HG02970 (cell line): ENCODE data around the gene PRR36.
"Not testable (repeated sequence)": the region's sequence is repeated elsewhere in the genome, so short reads cannot be mapped to it uniquely, and the experiment has no call there.

Experiments
- ATAC-seq: cut with Tn5 transposase; IDR thresholded peaks from one replicate; pipeline ENCODE4 v1.9.1; 2021; ENCODE audit warnings: mild to moderate bottlenecking, moderate library complexity, moderate number of reproducible peaks; ENCODE audit not compliant: unreplicated experiment, low FRiP score

Gene PRR36

DNA sequence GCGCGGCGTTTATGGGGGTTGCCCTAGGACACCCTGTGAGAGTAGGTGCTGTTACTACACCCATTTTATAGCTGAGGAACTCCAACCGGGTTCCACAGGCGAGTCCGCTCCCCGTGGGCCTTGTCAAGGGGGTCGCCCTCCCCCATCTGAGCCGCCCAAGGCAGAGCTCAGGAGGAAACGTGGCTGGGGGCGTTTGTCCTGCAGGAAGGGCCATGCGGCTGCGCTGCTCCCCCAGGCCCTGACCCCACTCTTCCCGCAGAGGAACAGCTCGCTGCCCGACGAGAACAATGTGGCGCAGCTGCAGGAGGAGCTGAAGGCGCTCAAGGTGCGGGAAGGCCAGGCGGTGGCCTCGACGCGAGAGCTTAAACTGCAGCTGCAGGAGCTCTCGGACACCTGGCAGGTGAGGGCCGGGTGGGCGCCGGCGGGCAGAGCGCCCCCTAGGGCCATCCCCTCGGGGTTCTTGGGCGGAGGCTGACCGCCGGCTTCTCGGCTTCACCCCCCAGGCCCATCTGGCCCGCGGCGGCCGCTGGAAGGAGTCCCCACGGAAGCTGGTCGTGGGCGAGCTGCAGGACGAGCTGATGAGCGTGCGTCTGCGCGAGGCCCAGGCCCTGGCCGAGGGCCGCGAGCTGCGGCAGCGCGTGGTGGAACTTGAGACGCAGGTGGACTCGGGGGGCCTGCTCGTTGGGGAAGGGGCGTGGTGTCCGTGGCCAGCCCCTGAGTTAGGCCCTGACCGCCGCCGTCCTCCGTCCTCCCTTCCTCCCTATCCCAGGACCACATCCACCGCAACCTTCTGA lies 12.4 kb downstream of the PRR36 start:
- no peak for ATAC-seq

DNA sequence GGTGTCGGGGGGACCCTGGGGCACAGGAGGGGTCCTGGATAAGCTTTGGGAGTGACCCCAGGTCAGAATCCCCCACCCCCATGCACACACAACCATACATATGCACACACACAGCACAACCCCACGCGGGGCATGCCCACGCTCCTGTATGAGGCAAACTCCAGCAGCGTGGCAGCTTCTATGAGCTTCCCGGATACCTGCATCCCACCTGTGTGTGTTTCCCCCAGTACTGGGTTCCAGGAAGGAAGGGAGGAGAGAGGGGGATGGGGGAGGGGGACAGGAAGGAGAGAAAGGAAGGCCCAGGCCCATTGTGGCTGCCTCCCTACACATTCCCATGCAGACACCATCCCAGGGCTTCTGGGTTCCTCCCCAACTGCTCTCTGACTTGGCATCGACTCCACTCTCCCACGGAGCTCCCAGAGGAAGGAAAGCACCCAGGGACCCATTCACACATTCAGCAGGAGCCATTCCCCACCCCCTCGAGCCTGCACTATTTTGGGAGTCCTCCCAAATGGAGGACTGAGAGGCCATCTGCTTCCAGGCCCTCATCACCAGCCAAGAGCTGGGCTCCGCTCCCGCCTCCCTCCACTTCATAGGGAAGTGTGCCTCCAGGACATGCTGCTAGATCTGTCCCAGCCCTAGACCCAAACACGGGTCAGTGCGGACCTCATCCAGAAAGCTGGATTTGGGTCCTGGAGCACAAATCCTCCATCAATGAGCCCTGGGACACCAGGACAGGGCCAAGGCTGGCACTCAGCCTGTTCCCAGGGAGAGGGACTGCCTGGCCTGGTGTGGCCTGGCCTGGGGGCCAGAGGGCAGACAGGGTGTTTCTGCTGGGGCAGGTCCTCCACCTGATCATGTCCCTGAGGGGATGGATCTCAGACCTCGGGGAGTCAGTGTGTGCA lies 13.2 kb downstream of the PRR36 start:
- ATAC-seq, result no peak

DNA sequence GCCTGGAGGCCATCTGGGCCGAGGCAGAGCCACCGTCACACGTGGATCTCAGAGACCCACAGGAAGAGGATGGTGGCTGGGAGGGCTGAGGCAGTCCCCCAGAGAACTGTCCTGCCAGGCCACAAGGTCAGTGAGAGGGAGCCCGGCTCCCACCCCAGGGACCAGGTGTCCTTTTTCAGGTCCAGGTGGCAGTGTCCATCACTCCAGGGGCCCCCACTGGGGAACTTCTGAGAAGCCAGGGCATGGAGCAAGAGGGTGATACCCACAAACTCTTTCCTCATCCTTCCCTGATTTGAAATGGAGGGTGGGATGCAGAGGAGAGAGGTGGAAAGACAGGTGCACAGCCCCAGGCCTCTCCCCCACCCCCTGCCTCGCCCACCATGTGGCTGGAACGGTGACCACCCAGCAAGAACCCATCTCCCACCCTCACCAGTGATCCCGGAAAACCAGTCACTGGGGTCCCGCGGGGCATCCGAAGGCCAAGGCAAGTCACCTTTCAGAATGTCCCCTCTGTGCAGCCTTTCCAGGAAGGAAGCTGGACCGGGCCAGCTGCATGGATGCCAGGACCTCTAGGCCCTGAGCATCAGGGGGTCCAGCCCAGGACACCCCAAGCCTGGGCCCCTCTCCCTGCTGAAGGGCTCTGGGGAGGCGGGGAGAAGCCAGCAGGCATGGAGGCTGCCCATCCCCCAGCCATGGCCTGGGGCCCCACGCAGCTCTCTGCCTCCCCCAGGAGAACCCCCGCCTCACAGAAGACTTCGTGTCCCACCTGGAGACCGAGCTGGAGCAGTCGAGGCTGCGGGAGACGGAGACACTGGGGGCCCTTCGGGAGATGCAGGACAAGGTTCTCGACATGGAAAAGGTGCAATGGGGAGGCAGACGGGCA lies 14.1 kb downstream of the PRR36 start:
- no peak for ATAC-seq

DNA sequence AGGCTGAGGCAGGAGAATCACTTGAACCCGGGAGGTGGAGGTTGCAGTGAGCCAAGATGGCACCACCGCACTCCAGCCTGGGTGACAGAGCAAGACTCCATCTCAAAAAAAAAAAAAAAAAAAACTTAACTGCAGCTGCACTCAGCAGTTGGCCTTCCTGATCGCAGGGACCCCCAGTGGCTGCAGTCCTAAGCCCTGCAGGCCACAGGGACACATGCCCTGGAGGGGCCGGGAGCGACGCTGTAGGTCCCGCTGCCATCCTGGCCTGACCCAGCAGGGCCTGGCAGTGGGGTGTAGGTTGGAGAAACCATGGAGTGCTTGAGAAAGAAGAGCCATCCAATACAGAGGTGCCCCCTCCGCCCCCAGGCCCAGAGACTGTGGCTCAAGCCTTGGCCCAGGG lies 15.1 kb downstream of the PRR36 start:
- ATAC-seq, result not testable (repeated sequence)

DNA sequence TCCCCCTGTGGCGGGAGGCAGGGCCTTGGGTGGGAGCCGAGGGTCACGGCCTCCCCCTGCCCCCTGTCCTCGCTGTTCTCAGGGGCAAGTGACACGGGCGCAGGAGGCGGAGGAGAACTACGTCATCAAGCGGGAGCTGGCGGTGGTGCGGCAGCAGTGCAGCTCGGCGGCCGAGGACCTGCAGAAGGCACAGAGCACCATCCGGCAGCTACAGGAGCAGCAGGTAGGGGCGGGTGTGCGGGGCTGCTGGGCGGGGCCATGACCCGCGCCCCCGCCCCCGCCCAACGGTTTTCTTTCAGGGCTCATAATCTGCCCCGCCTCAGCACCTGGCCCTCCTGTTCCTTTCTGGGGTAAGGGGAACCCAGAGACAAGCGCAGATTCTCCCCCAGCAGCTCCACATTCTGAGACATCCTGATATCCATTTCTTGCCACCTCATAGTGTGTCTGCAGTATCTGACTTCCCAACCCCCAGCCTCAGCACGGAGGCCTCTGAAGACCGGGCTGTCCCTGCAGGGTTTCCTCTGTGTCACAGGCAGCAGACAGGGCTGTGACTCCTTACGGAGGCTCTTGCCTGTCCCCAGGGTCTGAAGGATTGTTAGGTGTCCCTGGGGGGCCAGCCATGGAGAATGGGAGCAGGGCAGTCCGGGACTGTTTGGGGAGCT lies 15.9 kb downstream of the PRR36 start:
- ATAC-seq, result no peak

DNA sequence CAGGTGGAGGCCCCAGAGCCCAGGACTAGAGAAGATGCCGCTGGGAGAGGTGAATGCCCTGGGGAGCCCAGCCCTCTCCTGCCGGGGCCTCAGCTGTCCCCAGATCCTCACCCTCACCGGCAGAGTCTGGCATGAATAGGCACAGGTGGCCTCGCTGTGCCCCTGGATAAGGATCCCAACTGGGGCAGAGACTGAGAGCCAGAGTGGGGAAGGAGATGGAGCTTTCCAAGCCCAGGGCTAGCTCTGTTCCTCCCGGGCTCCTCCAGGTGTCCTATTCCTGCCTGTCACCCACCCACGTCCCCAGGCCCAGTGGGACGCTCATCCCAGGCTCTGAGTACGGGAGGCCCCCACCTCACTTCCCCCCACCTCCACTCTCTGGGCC lies 16.5 kb downstream of the PRR36 start:
- ATAC-seq, result no peak

DNA sequence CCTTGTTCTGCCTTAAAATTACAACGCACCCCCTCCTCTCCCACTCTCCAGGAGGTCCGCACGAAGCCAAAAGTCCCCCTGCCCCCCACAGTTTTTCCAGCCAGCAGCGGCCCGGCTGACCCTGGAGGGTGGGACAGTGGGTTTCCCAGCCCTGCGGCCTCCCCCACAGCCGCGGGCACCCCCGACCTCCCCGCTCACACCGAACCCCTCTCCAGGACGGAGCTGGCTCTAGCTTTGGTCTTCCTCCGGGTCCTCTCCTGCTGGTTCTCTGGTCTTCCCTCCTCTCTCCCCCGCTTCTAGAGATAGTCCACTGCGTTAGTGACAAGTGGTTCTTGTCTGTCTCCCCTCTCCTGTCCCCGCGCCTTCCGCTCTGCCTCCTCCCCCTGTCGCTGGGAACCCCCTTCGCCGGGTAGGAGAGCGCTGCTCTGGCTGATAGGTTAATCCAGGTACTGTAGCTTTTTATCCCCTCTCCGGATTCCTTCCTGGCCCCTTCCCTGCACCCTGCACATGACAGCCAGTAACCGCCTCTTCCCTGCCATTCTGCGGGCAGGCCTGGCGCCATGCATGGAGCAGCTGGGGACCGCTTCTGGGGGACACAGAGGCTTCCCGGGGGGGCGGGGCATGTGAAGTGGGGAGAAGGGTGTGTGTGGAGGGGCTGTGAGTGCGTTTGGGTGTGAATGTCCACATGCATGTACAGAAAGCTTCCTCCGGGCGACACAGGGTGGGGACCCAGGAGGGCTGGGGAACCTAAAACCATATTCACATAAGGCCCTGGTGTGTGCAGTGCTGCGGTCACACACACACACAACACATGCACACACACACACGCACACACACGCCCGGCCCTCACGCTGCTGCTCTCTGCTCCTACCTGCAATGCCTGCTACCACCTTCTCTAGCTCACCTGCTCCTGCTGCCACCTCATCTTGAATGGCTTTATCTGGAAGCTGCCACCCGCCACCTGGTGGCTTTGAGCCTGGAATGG lies 17.2 kb downstream of the PRR36 start:
- no peak for ATAC-seq

DNA sequence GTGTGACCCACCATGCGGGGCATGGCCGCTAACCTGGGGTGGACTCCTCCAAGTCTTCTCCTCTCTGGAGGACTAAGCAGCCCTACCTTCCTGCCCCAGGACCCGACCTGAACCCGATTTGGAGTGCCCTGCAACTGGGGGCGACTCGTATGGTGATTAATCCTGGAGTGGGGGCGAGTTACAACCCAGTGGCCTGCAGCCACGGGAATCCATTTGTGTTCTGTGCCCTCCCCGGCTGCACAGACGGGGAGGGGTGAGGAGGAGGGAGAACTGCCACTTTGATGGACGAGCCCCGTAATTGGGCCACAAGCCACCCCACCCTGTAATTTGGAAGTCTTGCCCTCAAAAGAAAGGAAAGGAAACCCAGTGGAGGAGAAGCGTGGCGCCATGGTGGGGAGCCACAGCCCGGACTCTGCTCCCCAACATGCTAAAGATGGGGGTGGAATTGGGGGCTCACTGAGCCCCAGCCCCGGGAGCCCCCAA lies 18.0 kb downstream of the PRR36 start:
- ATAC-seq, result no peak

DNA sequence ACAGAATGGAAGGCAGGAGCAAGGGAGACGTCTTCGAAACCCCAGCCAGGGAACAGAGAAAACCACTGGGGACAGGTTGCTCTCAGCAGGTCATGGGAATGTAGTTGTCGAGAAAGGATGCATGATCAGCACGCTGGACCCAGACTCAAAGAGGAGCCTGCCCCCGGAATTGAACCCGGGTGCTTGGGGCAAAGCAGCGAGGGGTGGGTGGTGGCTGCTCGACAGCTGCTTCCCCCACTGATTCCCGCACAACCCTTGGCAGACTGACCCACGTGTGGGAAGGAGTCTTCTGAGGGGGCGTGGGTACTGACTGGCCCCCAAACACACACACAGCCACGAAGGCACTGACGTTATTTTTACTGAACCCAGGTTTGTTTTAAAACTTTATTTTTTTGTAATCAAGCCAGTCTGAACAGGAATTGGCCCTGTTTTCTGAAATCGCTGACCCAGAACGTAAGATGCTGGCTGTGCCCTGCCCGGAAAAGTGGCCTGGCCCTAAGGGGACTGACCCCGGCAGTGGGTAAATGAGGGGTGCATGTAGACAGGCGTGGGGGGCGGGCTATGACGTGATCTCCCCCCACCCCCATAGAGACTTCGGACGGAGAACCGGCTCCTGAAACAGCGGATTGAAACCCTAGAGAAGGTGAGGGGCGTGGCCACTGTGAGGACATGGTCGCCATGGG lies 18.6 kb downstream of the PRR36 start:
- ATAC-seq, result no peak

DNA sequence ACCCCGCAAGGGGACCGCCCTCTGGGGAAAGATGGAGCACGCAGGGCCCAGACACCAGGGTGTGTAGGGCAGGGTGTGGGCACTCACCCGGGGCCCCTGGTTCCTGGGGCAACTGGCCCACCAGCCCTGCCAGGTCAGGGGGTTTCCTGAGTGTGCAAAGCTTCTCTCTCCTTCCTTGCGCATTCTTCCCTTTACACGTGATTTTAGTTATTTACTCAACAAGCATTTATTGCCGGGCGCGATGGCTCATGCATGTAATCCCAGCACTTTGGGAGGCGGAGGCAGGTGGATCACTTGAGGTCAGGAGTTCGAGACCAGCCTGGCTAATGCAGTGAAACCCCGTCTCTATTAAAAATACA lies 20.4 kb downstream of the PRR36 start:
- ATAC-seq, result no peak

DNA sequence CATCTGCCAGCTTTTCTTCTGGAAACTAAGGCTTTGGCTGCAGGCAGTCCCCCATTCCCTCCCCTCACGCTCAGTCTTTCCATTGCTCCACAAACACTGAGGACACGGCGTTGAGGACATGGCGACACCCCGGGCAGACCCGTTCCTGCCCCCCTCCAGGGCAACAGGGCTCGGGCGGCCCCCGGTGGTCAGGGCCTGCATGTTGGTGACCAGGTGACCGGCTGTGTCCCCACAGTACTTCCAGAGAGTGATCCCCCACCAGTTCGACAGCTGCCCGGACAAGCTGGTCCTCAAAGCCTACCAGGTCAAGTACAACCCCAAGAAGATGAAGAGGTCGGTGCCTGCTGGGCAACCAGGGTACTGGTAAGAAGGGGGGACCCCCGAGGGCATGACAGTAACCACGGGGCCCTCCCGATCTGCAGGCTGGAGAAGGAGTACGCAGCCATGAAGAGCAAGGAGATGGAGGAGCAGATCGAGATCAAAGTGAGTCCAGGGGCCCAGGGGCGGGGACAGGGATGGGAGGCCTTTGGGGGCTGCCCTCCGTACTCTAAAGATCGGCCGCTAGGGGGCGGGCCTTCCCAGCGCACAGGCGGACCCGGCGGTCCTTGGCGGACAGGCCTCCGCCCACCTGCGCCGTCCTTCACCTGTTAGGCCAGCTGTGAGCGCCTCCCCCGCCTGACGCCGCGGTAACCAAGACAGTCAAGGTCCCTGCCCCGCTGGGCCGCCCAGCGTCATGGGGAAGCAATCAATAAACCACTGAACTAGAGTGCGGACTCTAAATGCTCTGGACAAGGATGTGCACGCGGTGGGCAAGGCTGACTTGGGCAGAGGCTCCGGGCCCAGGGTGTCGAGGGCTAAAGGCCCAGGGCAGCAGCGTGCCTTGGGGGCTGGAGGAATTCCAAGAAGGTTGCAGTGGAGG lies 21.1 kb downstream of the PRR36 start:
- no peak for ATAC-seq

DNA sequence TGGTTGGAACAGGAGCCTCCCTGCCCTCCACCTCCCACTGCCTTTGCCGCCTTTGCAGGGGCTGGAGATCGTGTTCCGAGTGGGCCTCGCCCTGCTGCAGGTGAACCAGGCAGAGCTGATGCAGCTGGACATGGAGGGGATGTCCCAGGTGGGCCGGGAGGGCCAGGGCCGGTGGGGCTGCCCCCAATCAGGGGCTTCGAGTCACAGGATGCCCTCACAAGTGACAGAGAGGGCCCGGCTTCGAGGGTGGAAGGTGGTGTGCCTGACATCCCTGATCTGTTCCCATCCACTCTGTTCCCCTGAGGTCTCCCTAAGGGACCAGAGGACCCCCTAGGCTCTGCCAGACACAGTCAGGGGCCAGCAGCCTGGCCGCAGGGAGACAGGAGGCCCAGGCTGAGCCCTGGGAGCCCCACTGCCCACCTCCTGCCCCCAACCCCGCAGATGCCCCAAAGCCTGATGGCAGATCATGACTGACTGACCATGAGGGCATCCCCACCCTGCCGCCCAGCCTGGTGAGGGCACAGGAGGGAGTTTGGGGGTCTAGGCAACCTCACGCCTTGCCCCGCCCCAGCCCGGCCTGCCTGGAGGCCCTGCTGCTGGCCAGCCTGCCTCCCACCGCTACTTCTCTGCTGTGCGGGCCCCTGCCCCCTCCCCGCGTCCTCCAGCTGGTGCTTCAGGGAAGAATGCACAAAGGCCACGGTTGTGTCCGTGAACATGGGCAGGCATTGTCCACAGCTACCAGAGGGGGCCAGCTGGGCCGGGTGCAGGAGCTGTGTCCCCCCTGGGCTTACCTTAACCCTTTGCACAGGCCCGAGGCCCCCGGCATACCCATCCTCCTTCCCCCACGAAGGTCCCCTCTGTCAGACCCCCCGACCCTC lies 22.3 kb downstream of the PRR36 start:
- no peak for ATAC-seq

DNA sequence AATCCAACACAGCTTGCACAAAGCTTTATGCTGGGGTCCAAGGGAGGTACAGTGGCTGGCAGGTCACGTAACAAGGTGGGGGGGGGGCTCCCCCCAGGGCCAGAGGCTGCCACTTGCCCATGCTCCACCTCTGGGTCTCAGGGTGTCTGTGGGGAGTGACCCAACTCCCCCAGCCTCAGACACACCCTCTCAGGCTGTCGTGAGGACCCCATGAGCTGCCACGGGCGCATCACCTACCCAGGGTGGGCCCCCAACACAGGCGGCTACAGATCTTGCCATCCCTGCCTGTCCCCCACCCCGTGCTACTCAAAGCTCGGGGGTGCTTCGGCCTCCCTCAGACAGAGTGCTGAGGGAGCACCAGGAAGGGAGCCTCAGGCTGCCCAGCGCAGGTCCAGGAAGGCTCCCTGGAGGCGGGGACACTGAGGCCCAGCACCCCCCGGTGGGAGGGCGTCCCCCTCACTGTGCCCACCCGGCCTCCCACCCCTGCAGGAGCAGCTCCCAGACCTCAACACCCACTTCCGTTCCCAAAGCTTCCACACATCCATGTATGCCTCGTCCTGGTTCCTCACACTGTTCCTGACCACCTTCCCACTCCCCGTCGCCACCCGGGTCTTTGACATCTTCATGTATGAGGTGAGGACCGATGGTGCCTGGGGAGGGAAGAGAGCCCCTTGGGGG lies 23.1 kb downstream of the PRR36 start:
- no peak for ATAC-seq

DNA sequence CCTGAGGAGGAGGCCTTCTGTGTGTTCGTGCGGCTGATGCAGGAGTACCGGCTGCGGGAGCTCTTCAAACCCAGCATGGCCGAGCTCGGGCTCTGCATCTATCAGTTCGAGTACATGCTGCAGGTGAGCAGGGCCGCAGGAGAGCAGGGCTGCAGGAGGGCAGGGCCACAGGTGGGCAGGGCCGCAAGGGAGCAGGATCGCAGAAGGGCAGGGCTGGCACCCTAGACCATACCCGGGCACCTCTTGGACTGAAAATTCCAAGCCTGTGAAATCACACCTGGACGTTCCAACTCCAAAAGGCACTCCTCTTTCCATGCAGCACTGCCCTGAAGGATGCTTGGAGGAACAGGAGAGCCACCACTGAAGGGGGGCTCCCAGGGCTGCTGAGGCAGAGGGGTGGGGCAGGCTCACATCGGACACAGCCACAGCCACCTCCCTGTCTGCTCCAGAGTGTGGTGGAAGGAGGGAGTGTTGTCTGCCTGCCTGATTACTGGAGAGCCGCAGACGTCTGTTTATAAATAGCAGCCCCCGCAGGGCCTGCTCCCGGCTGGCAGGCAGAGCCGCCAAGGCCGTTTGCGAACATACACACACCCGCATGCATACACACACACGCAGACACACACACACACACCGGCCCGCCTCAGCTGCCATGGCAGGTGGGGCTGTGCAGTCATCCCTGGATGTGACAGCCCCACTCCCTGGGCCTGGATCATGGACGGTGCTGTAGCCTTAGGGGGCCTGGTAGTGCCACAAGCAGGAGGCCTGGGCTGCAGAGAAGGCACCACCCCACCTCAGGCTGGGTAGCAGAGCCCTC lies 24.0 kb downstream of the PRR36 start:
- no peak for ATAC-seq

DNA sequence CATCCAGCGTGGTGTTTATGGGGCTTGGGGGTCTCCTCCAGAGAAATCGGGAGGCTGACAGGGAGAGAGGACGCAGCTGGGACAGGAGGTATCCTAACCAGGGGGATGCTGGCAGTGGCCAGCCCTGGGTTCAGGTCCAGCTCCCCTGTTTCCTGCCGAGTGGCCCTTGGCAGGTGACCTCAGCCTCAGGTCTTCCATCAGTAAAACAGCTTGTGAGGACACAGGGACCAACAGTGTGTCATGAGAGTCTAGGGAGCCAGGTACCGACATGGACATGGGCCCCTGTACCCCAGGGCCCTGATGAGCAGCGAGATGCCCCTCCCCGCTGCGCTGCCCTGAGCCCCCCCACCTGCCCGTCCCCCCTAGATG lies 24.6 kb downstream of the PRR36 start:
- no peak for ATAC-seq
